ENCODE data around the gene CDC42BPG. TPM values are rescaled to one million over a fixed set of nuclear protein-coding genes. Genes with fewer than 3 reads are reported as not detected.
A peak's percentile ranks its signal among the peaks of the same experiment; 100 is the strongest.
"Not testable (repeated sequence)": the region's sequence is repeated elsewhere in the genome, so short reads cannot be mapped to it uniquely, and the experiment has no call there.

CDC42BPG gene
- total RNA-seq, 2 experiments from 2014 or later = 0.42 to 1.3 TPM

DNA sequence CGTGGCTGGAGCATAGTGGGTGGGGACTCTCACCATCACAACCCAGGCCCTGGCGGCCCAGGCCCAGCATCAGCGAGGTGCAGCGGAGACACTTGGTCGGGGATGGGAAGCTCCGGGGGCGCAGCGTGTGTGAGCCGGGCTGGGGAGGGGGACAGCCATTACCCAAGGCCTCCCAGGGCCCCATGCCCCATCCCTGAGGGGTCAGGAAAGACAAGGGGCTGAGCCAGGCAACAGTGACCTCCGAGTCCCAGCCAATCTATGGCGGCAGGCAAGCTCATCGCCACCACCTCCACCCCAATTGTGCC lies 11.3 kb downstream of the CDC42BPG start:
- Mint-ChIP-seq H3K9me3 (no peaks in the 10 kb centered on the region), H3K27ac (no peak overlapping the region), H3K4me1 (peaks cover 6% of the 10 kb centered on the region), H3K4me3 (no peak overlapping the region), H3K36me3 (ENCODE audit: low read depth) (no peaks in the 10 kb centered on the region), H3K27me3 (no peaks in the 10 kb centered on the region)
- ChIA-PET CTCF (interaction anchor here (1.0 kb wide), 1 partner anchor 15 kb away, joined by 3 read pairs; no protein-coding TSS in a partner anchor), POLR2A (no interaction called here)
- no peak for DNase-seq

DNA sequence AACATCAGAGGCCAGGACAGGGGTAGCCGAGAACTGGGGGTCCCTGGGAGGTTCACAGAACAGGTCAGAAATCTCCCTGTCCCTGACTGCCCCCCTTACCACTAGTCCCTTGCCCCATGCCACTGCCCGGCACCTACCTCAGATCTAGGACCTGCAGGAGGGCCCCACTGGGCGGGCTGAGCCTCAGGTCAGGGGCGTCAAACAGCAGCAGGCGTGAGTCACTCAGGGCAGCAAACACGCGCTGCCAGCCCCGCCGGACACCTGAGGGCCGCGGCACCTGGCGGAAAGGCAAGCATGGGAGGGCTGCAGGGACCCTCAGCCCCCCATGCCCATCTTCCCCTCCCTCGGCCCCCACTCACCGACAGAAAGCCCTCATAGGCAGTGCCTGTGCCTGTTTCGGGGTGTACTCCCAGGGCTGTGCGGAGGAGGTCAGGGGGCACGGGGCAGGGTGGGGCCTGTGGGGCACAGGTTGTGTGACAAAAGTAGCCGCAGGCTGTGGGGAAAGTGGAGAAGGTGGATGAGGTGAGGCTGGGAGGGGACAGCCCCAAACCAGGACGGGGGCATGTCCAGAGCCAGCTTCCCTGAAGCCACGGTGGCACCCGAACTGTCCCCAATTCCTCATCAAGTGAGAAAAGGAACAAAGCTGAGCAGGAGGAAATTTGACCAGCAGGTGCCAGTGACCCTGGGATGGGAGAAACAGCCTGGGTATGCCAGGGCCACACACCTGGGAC lies 11.8 kb downstream of the CDC42BPG start:
- POLR2A ChIA-PET = no interaction called here
- Mint-ChIP-seq H3K9me3 (no peaks in the 10 kb centered on the region), H3K27me3 (no peaks in the 10 kb centered on the region), H3K36me3 (ENCODE audit: low read depth) (no peaks in the 10 kb centered on the region), H3K27ac (no peak overlapping the region), H3K4me3 (no peak overlapping the region), H3K4me1 (peaks cover 6% of the 10 kb centered on the region)
- CTCF ChIA-PET = no interaction called here
- no peak for DNase-seq

DNA sequence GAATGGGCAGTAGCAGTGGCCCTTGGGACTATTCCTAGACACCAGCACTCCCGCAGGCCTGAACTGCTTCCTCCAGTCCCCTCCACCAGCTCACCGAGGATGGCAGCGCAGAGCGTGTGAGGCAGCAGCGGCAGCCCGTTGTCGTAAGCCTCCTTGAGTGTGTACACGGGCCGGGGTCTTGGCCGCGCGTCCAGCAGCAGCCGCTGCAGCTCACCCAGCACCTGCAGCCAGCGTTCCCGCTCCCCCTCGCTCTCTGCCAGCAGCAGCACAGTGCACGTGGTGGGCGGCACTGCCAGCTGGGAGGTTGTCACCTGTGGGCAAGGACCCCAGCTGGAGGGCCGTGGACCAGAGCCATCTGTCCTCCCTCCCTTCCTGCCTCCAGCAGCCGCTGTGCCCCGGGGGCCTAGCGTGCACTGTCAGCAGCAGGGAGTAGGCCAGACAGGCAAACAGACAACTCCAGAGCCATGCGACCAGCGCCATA lies 13.0 kb downstream of the CDC42BPG start:
- Mint-ChIP-seq H3K9me3 (no peaks in the 10 kb centered on the region), H3K36me3 (ENCODE audit: low read depth) (no peaks in the 10 kb centered on the region), H3K27ac (peak overlapping the region; percentile 60), H3K4me1 (no peaks in the 10 kb centered on the region), H3K4me3 (no peak overlapping the region), H3K27me3 (no peaks in the 10 kb centered on the region)
- ChIA-PET CTCF (interaction anchor here (0.6 to 1.2 kb wide), 2 partner anchors 13 to 48 kb away, joined by 3 read pairs; partner anchors contain the start of gene CDC42BPG), POLR2A (interaction anchor here (0.6 kb wide), 1 partner anchor 543 kb away, joined by 3 read pairs; no protein-coding TSS in a partner anchor)
- no peak for DNase-seq

DNA sequence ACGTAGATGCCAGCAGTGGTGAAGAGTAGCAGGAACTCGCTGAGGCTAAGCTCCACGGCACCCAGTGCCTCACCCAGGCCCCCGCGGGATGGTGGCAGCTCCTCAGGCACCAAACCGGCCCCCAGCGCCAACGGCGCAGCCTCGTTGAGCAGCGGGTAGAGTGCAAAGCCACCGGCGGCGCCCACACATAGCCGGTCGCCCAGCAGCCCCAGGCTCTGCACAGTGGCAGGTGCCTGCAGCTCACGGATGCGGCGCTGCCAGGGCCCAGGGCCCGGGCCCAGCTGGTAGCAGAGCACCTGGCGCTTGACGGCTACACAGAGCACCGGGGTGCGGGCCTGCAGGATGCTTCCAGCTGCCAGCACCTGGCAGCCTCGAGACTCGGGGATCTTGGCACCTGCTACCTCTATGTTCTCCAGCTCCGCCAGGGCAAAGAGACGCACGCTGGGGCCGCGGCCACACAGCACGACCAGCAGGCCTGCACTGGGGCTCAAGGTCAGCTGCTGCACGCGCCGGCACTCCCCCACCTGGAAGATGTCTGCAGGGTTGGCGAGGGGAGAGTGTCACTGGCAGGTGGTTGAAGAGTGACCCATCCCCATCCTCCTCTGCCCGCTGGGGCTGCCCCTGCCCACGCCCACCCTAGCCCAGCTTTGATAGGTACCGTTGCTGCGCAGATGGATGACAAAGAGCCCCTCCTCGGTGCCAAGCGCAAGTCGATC lies 14.8 kb downstream of the CDC42BPG start:
- ChIA-PET CTCF (interaction anchor here (0.8 to 1.2 kb wide), 3 partner anchors 10 to 69 kb away, joined by 3 to 5 read pairs (median 3); no protein-coding TSS in a partner anchor), POLR2A (no interaction called here)
- DNase-seq = no peak

GRCh38 chr11:64827451-64827839 lies 17.0 kb downstream of the CDC42BPG start:
- Mint-ChIP-seq H3K27me3 (no peaks in the 10 kb centered on the region), H3K4me3 (no peak overlapping the region), H3K36me3 (ENCODE audit: low read depth) (no peaks in the 10 kb centered on the region), H3K9me3 (no peaks in the 10 kb centered on the region), H3K27ac (no peak overlapping the region), H3K4me1 (no peaks in the 10 kb centered on the region)
- ChIA-PET POLR2A (no interaction called here), CTCF (interaction anchor here (0.8 to 1.6 kb wide), 3 partner anchors 12 to 61 kb away, joined by 3 to 5 read pairs (median 4); partner anchors contain the start of gene CDC42BPG)
- no peak for DNase-seq

More for the DNA sequence above, 14.8 kb downstream of the CDC42BPG start:
- no peaks in the 10 kb centered on the region for H3K9me3 Mint-ChIP-seq
- H3K27ac Mint-ChIP-seq = no peak overlapping the region
- no peaks in the 10 kb centered on the region for H3K4me1 Mint-ChIP-seq
- no peaks in the 10 kb centered on the region for H3K36me3 Mint-ChIP-seq (ENCODE audit: low read depth)
- H3K27me3 Mint-ChIP-seq = no peaks in the 10 kb centered on the region
- no peak overlapping the region for H3K4me3 Mint-ChIP-seq

- POLR2A ChIA-PET = no interaction called here
- DNase-seq = no peak
- CTCF ChIA-PET = interaction anchor here (0.6 to 1.6 kb wide), 4 partner anchors 13 to 61 kb away, joined by 3 to 5 read pairs (median 3); partner anchors contain the start of gene CDC42BPG
- H3K9me3 Mint-ChIP-seq = no peaks in the 10 kb centered on the region
- H3K27me3 Mint-ChIP-seq = no peaks in the 10 kb centered on the region
- H3K27ac Mint-ChIP-seq = no peak overlapping the region
- H3K4me3 Mint-ChIP-seq = no peak overlapping the region
- H3K4me1 Mint-ChIP-seq = no peaks in the 10 kb centered on the region
- no peaks in the 10 kb centered on the region for H3K36me3 Mint-ChIP-seq (ENCODE audit: low read depth)
Observed at GRCh38 chr11:64826578-64827450, 17.6 kb downstream of the CDC42BPG start.

DNA sequence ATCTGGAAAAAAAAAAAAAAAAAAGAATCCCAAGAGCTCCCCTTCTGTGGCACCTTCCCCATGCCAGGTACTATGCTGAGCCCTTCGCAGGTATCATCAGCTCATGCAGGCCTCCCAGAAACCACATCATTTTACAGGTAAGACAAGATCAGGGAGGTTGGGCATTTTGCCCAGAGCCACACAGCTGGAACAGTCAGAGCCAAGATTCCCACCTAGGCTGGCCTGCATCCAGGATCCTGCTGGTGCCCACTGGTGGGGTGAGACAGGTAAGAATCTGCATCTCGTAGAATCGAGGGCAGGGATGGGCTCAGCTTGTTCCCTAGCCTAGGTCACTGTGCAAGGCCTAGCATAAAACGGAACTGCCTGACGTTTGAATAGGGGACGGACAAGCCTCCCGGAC lies 18.4 kb downstream of the CDC42BPG start:
- no peaks in the 10 kb centered on the region for H3K9me3 Mint-ChIP-seq
- H3K27me3 Mint-ChIP-seq = no peaks in the 10 kb centered on the region
- no peak overlapping the region for H3K27ac Mint-ChIP-seq
- no peak overlapping the region for H3K4me3 Mint-ChIP-seq
- H3K36me3 Mint-ChIP-seq (ENCODE audit: low read depth) = no peaks in the 10 kb centered on the region
- DNase-seq = no peak
- ChIA-PET CTCF (interaction anchor here (0.6 to 1.0 kb wide), 2 partner anchors 12 to 18 kb away, joined by 3 read pairs; partner anchors contain the start of gene CDC42BPG), POLR2A (no interaction called here)
- H3K4me1 Mint-ChIP-seq = no peaks in the 10 kb centered on the region

DNA sequence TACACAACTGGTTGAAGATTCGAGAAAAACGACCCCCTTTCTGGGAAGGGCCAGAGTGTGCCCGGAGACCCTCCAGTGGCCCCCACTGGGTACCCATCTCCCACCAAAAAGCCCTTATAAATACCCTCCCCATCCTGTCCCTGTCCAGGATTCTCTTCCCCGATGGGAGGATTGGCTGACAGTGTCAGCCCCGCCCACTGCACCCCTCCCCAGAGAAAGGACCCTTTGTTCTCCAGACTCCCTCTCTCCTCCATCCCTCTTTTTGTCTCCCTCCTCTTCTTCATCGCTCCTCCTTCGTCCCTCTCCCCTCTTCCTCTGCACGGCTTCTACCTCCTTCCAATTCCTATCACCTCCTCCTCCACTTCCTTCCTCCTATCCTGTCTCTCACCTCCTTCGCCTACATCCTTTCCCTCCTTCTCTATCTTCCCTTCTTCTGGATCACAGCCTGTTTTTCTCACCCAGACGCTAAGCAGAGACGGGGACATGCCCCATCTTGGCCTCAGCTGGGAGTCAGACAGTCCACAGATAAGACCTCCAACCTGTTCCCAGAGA lies 20.8 kb downstream of the CDC42BPG start:
- no peaks in the 10 kb centered on the region for H3K27me3 Mint-ChIP-seq
- H3K27ac Mint-ChIP-seq = peak overlapping the region; percentile 41
- H3K4me3 Mint-ChIP-seq = no peak overlapping the region
- ChIA-PET CTCF (interaction anchor here (1.1 to 1.3 kb wide), 2 partner anchors 12 to 21 kb away, joined by 3 read pairs; partner anchors contain the start of gene CDC42BPG), POLR2A (no interaction called here)
- no peak for DNase-seq
- no peaks in the 10 kb centered on the region for H3K9me3 Mint-ChIP-seq
- no peaks in the 10 kb centered on the region for H3K36me3 Mint-ChIP-seq (ENCODE audit: low read depth)
- H3K4me1 Mint-ChIP-seq = no peaks in the 10 kb centered on the region

DNA sequence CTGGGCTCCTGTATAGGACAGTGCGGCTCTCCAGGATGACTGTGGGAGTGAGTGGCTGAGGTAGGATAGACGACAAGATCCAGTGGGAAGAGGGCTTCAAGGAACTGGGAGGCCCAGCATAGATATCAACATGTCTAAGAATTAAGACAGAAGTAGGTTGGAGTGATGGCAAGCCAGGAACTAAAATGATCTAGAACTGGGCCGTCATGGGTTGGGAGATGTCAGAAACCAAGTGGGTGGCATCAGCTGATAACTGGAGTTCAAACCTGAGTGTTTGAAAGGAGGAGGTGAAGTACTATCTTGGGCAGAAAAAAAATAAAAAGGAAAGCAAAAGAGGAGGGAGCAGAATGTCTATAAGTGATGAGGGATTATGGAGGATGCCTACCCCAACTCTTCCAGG lies 27.0 kb downstream of the CDC42BPG start:
- no peak overlapping the region for H3K27ac Mint-ChIP-seq
- no peak for DNase-seq
- H3K4me3 Mint-ChIP-seq = no peak overlapping the region
- H3K9me3 Mint-ChIP-seq = no peaks in the 10 kb centered on the region
- H3K4me1 Mint-ChIP-seq = no peaks in the 10 kb centered on the region
- H3K36me3 Mint-ChIP-seq (ENCODE audit: low read depth) = no peaks in the 10 kb centered on the region
- POLR2A ChIA-PET = no interaction called here
- no peaks in the 10 kb centered on the region for H3K27me3 Mint-ChIP-seq
- CTCF ChIA-PET = interaction anchor here (0.6 to 1.0 kb wide), 2 partner anchors 17 to 256 kb away, joined by 3 read pairs; no protein-coding TSS in a partner anchor

GRCh38 chr11:64815433-64815832 lies 29.0 kb downstream of the CDC42BPG start:
- POLR2A ChIA-PET = not testable (repeated sequence)

DNA sequence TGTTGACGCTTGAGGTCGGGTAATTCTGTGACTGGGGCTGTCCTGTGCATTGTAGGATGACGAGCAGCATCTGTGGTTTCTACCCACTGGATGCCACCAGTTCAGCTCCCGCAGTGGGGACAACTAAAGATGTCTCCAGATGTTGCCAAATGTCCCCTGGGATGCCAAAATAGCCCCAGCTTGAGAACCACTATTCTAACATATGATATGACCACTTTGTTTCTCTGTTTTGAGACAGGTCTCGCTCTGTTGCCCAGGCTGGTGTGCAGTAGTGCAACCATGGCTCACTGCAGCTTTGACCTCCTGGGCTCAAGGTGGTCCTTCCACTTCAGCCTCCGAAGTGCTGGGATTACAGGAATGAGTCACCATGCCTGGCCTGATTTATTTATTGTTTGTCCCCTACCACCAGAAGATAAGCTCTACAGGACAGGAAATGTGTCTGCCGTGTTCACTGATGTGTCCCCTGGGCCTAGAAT lies 29.7 kb downstream of the CDC42BPG start:
- no peak for DNase-seq
- ChIA-PET CTCF (no interaction called here), POLR2A (no interaction called here)
- Mint-ChIP-seq H3K9me3 (no peaks in the 10 kb centered on the region), H3K36me3 (ENCODE audit: low read depth) (no peaks in the 10 kb centered on the region), H3K27me3 (no peaks in the 10 kb centered on the region), H3K4me3 (no peak overlapping the region), H3K4me1 (peaks cover 11% of the 10 kb centered on the region), H3K27ac (no peak overlapping the region)

More at GRCh38 chr11:64815433-64815832, 29.0 kb downstream of the CDC42BPG start:
- H3K4me3 Mint-ChIP-seq; H3K9me3 Mint-ChIP-seq; DNase-seq; H3K4me1 Mint-ChIP-seq; H3K27me3 Mint-ChIP-seq; H3K27ac Mint-ChIP-seq; CTCF ChIA-PET; H3K36me3 Mint-ChIP-seq (ENCODE audit: low read depth): not testable (repeated sequence)

DNA sequence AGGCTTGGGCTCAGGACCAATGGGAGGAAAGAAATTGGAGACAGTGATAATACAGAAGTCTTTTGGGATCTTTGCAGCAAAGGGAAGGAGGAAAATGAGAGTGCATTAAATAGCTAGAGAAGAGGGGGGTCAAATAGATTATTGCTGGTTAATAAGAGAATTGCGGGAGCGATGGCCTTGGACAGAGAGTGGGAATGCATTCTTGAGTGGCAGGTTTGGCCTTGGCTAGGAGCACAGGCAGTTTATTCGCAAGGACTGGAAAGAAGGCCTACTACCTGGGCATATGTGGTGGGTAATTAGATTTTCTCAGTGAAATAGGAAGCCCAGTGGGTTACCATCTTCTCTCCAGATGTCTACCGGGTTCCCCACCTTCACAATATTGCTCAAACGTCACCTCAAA lies 30.6 kb downstream of the CDC42BPG start:
- POLR2A ChIA-PET = no interaction called here
- H3K27me3 Mint-ChIP-seq = no peaks in the 10 kb centered on the region

More for the DNA sequence above, 30.6 kb downstream of the CDC42BPG start:
- Mint-ChIP-seq H3K36me3 (ENCODE audit: low read depth) (peaks cover 4% of the 10 kb centered on the region), H3K4me1 (peaks cover 18% of the 10 kb centered on the region), H3K4me3 (no peak overlapping the region), H3K27ac (no peak overlapping the region), H3K9me3 (no peaks in the 10 kb centered on the region)
- no peak for DNase-seq
- CTCF ChIA-PET = interaction anchor here (0.6 to 0.7 kb wide), 2 partner anchors 13 to 478 kb away, joined by 3 read pairs; no protein-coding TSS in a partner anchor
